GM12878 (cell line): ENCODE data around the gene SNX7.

Source experiments
- POLR2AphosphoS2 ChIP-seq: IDR thresholded peaks from 2 replicates; pipeline ENCODE4 v1.6.1; 2011; ENCODE audit warnings: low read depth, mild to moderate bottlenecking, low read length, improper control_type of control experiment, moderate library complexity
- RFX5 ChIP-seq: IDR thresholded peaks from 2 replicates; pipeline ENCODE4 v1.6.1; 2011; ENCODE audit warnings: low read depth, low read length, improper control_type of control experiment
- TF ChIP-seq, protein P1 (sequence below), 3 experiments: IDR thresholded peaks in 2 of 3; conservative IDR thresholded peaks in 1 of 3; 2 replicates each; pipeline ENCODE4 v1.5.1; 2011; ENCODE audit warnings: low read depth in 3 of 3, low read length in 3 of 3, mild to moderate bottlenecking in 3 of 3, control low read depth in 2 of 3, moderate library complexity in 2 of 3, inconsistent platforms in 1 of 3, mixed read lengths in 1 of 3; ENCODE audit not compliant: control insufficient read depth in 2 of 3, insufficient read depth in 1 of 3; ENCODE audit errors: extremely low read depth in 1 of 3
- TF ChIP-seq, protein P2 (sequence below): IDR thresholded peaks from 2 replicates; pipeline ENCODE4 v1.6.1; 2011; ENCODE audit warnings: mild to moderate bottlenecking, low read depth, low read length, moderate library complexity; ENCODE audit not compliant: insufficient replicate concordance

DNA sequence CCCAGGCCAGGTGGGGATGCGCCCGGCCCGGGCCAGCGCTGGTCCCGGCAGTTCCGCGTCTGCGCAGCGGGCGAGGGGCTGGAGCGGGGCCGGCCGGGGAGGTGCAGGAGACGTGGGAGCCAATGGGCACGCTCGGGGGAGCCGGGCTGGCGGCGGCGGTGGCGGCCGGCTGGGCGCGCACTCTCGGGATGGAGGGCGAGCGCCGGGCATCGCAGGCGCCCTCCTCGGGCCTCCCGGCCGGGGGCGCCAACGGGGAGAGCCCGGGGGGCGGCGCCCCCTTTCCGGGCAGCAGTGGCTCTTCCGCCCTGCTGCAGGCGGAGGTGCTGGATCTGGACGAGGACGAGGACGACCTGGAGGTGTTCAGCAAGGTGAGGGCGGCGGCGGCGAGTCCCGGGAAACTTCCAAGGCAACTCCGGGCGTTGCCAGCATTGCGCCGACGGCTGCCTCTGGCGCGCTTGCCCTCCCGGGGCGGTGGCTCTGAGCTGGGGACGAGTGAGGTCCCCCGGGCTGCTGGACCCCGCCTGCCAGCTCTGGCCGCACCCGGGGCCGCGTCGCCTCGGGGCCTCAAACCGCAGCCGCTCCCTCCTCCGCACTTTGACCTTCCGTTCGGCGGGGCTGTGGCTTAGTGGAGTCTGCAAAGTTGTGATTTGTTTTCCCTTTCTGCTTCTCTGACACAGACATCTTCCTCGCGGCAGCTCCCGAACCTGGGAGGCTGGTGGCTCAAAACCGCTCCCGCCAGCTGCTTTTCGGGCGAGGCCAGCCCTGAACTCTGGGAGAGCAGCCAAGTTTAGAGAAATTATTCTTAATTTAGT is at the start of gene SNX7:
- TF ChIP-seq, protein P1, sequence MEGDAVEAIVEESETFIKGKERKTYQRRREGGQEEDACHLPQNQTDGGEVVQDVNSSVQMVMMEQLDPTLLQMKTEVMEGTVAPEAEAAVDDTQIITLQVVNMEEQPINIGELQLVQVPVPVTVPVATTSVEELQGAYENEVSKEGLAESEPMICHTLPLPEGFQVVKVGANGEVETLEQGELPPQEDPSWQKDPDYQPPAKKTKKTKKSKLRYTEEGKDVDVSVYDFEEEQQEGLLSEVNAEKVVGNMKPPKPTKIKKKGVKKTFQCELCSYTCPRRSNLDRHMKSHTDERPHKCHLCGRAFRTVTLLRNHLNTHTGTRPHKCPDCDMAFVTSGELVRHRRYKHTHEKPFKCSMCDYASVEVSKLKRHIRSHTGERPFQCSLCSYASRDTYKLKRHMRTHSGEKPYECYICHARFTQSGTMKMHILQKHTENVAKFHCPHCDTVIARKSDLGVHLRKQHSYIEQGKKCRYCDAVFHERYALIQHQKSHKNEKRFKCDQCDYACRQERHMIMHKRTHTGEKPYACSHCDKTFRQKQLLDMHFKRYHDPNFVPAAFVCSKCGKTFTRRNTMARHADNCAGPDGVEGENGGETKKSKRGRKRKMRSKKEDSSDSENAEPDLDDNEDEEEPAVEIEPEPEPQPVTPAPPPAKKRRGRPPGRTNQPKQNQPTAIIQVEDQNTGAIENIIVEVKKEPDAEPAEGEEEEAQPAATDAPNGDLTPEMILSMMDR (IDR thresholded peaks at IDR 0.05 in 2 of 3, conservative IDR thresholded peaks at IDR 0.05 in 1 of 3; ENCODE audit: control insufficient read depth in 2 of 3, extremely low read depth in 1 of 3, insufficient read depth in 1 of 3, low read depth in 3 of 3, low read length in 3 of 3), result no peak
- TF ChIP-seq POLR2AphosphoS2 (no peak), RFX5 (no peak)
- TF ChIP-seq, protein P2, sequence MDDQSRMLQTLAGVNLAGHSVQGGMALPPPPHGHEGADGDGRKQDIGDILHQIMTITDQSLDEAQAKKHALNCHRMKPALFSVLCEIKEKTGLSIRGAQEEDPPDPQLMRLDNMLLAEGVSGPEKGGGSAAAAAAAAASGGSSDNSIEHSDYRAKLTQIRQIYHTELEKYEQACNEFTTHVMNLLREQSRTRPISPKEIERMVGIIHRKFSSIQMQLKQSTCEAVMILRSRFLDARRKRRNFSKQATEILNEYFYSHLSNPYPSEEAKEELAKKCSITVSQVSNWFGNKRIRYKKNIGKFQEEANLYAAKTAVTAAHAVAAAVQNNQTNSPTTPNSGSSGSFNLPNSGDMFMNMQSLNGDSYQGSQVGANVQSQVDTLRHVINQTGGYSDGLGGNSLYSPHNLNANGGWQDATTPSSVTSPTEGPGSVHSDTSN, result no peak
